Right lobe of liver (tissue), 4 donors: ENCODE data around the gene UGT2B15.
"Not testable (repeated sequence)": the region's sequence is repeated elsewhere in the genome, so short reads cannot be mapped to it uniquely, and the experiment has no call there.

ENCODE experiments used
- POLR2A ChIP-seq: fragments of 450-650 bp; IDR thresholded peaks from one replicate; pipeline ENCODE4 v1.6.1; 2017; ENCODE audit warnings: antibody characterized with exemption, mild to moderate bottlenecking
- TF ChIP-seq, protein P1 (sequence below), 4 donors: fragments of 200-600 bp in 3 of 4; fragments of 450-650 bp in 1 of 4; IDR thresholded peaks; one replicate each; pipeline versions ENCODE4 v1.5.1 to v1.8.0; 2016 to 2022; ENCODE audit warnings: antibody characterized with exemption in 4 of 4, mild to moderate bottlenecking in 2 of 4
- donor health status: DM: no; HTN: no; CAD: no.
- donor health status: DM: no; HTN: no; CAD: no.
- donor health status: DM: no; HTN: yes; CAD: no.

DNA sequence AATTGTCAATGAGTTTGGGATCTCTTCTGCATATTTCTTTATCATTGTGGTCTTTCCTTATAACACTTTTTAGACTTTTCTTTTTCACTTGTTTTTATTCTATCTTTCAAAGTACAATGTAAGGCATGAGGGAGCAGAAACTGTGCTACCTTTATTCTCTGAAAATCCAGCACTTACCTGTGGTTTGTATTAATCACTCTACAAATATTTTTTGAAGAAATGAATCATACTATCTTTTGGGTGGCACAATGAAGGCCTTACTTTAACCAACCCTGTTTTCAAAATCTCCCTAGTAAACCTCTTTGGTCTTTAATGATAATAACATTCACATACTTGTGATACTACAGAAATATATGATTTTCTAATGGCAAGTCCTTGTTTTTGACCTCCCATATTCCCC, 2.9 kb downstream of the UGT2B15 start:
- TF ChIP-seq, protein P1, sequence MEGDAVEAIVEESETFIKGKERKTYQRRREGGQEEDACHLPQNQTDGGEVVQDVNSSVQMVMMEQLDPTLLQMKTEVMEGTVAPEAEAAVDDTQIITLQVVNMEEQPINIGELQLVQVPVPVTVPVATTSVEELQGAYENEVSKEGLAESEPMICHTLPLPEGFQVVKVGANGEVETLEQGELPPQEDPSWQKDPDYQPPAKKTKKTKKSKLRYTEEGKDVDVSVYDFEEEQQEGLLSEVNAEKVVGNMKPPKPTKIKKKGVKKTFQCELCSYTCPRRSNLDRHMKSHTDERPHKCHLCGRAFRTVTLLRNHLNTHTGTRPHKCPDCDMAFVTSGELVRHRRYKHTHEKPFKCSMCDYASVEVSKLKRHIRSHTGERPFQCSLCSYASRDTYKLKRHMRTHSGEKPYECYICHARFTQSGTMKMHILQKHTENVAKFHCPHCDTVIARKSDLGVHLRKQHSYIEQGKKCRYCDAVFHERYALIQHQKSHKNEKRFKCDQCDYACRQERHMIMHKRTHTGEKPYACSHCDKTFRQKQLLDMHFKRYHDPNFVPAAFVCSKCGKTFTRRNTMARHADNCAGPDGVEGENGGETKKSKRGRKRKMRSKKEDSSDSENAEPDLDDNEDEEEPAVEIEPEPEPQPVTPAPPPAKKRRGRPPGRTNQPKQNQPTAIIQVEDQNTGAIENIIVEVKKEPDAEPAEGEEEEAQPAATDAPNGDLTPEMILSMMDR (IDR thresholded peaks at IDR 0.05) = not testable (repeated sequence)
- not testable (repeated sequence) for TF ChIP-seq POLR2A
